ENCODE results near the gene EVA1A.

Gene EVA1A

GRCh38 chr2:75551434-75551833 lies 9.3 kb downstream of the EVA1A start:
- no peak overlapping the region for H3K4me3 ChIP-seq (ENCODE audit: low read length)
- H3K79me2 ChIP-seq (ENCODE audit: control insufficient read depth, low read length): no peaks in the 10 kb centered on the region
- H3K9me2 ChIP-seq (replicated peaks; ENCODE audit: control insufficient read depth, low read length): no peaks in the 10 kb centered on the region
- H3F3A ChIP-seq (ENCODE audit: control insufficient read depth, insufficient read depth): no peaks in the 10 kb centered on the region
- H3K9me3 ChIP-seq (ENCODE audit: control insufficient read depth, insufficient read depth, low read length): no peaks in the 10 kb centered on the region
- no peaks in the 10 kb centered on the region for H3K36me3 ChIP-seq (ENCODE audit: control insufficient read depth, low read length)
- TF ChIP-seq EZH2phosphoT487 (IDR thresholded peaks at IDR 0.05; ENCODE audit: borderline replicate concordance, low read length) (no peak), CTCF (IDR thresholded peaks at IDR 0.05; ENCODE audit: low read depth, low read length, poor library complexity, severe bottlenecking) (no peak)
- 0 out of 2 replicates have a peak, but pooled peaks cover 6% of the 10 kb centered on the region for H3K4me1 ChIP-seq (ENCODE audit: control insufficient read depth, low read length)
- H3K4me2 ChIP-seq (ENCODE audit: low read length): no peak overlapping the region
- H4K20me1 ChIP-seq (ENCODE audit: control insufficient read depth, insufficient read depth, low read depth, low read length): no peaks in the 10 kb centered on the region
- H3K27me3 ChIP-seq (ENCODE audit: control insufficient read depth, low read length): no peaks in the 10 kb centered on the region
- H3K27ac ChIP-seq (ENCODE audit: low read depth, low read length): no peak overlapping the region

GRCh38 chr2:75549401-75550253 lies 11.1 kb downstream of the EVA1A start:
- H3K79me2 ChIP-seq (ENCODE audit: control insufficient read depth, low read length): no peaks in the 10 kb centered on the region

GRCh38 chr2:75548036-75548573 lies 12.6 kb downstream of the EVA1A start:
- H3K36me3 ChIP-seq (ENCODE audit: control insufficient read depth, low read length): no peaks in the 10 kb centered on the region

More at GRCh38 chr2:75549401-75550253, 11.1 kb downstream of the EVA1A start:
- H3K4me1 ChIP-seq (ENCODE audit: control insufficient read depth, low read length): 0 out of 2 replicates have a peak, but pooled peaks cover 6% of the 10 kb centered on the region
- TF ChIP-seq EZH2phosphoT487 (IDR thresholded peaks at IDR 0.05; ENCODE audit: borderline replicate concordance, low read length) (no peak), CTCF (IDR thresholded peaks at IDR 0.05; ENCODE audit: low read depth, low read length, poor library complexity, severe bottlenecking) (no peak)
- H3K9me2 ChIP-seq (replicated peaks; ENCODE audit: control insufficient read depth, low read length): no peaks in the 10 kb centered on the region
- no peak overlapping the region for H3K27ac ChIP-seq (ENCODE audit: low read depth, low read length)
- H3K36me3 ChIP-seq (ENCODE audit: control insufficient read depth, low read length): no peaks in the 10 kb centered on the region
- H3F3A ChIP-seq (ENCODE audit: control insufficient read depth, insufficient read depth): no peaks in the 10 kb centered on the region
- H3K4me3 ChIP-seq (ENCODE audit: low read length): no peak overlapping the region
- no peaks in the 10 kb centered on the region for H3K27me3 ChIP-seq (ENCODE audit: control insufficient read depth, low read length)
- no peak overlapping the region for H3K4me2 ChIP-seq (ENCODE audit: low read length)
- H4K20me1 ChIP-seq (ENCODE audit: control insufficient read depth, insufficient read depth, low read depth, low read length): no peaks in the 10 kb centered on the region
- no peaks in the 10 kb centered on the region for H3K9me3 ChIP-seq (ENCODE audit: control insufficient read depth, insufficient read depth, low read length)

More at GRCh38 chr2:75548036-75548573, 12.6 kb downstream of the EVA1A start:
- no peaks in the 10 kb centered on the region for H3K27me3 ChIP-seq (ENCODE audit: control insufficient read depth, low read length)
- no peak overlapping the region for H3K27ac ChIP-seq (ENCODE audit: low read depth, low read length)
- no peaks in the 10 kb centered on the region for H3K9me2 ChIP-seq (replicated peaks; ENCODE audit: control insufficient read depth, low read length)
- H4K20me1 ChIP-seq (ENCODE audit: control insufficient read depth, insufficient read depth, low read depth, low read length): no peaks in the 10 kb centered on the region
- no peaks in the 10 kb centered on the region for H3K9me3 ChIP-seq (ENCODE audit: control insufficient read depth, insufficient read depth, low read length)
- H3K79me2 ChIP-seq (ENCODE audit: control insufficient read depth, low read length): no peaks in the 10 kb centered on the region
- H3F3A ChIP-seq (ENCODE audit: control insufficient read depth, insufficient read depth): no peaks in the 10 kb centered on the region
- 0 out of 2 replicates have a peak, but pooled peaks cover 6% of the 10 kb centered on the region for H3K4me1 ChIP-seq (ENCODE audit: control insufficient read depth, low read length)
- no peak overlapping the region for H3K4me3 ChIP-seq (ENCODE audit: low read length)
- TF ChIP-seq CTCF (IDR thresholded peaks at IDR 0.05; ENCODE audit: low read depth, low read length, poor library complexity, severe bottlenecking): no peak
- TF ChIP-seq EZH2phosphoT487 (IDR thresholded peaks at IDR 0.05; ENCODE audit: borderline replicate concordance, low read length): no peak
- H3K4me2 ChIP-seq (ENCODE audit: low read length): no peak overlapping the region

All from DOHH2 (cell line).